Measurements from ENCODE around the gene ZSCAN5A. TPM values are rescaled to one million over a fixed set of nuclear protein-coding genes. Genes with fewer than 3 reads are reported as not detected.
A peak's percentile ranks its signal among the peaks of the same experiment; 100 is the strongest.

Gene ZSCAN5A
- total and polyA plus RNA-seq, 2 of the 13 experiments (the other 11 are each of a cell fraction or from before 2014, with no cell fraction given), result 9.5 to 17.8 TPM

GRCh38 chr19:56174550-56174949 lies 140.1 kb downstream of the ZSCAN5A start:
- Histone ChIP-seq H3K27ac (ENCODE audit: extremely low read length, insufficient read depth, low read length) (no peak overlapping the region), H3K36me3 (replicated peaks in 1 of 2; ENCODE audit: control insufficient read depth in 1 of 2, insufficient read depth in 2 of 2, low read length in 2 of 2) (no peaks in the 10 kb centered on the region), H2AFZ (ENCODE audit: low read length) (peak overlapping the region; percentile 42), H3K9me3 (ENCODE audit: low read length) (no peaks in the 10 kb centered on the region), H3K79me2 (ENCODE audit: insufficient read depth, low read length) (no peaks in the 10 kb centered on the region), H3K27me3 (ENCODE audit: control insufficient read depth in 1 of 2, insufficient read depth in 2 of 2, low read length in 2 of 2) (peaks cover 0 to 16% of the 10 kb centered on the region in 2 experiments; a peak in 3 of 5 replicates), H4K20me1 (ENCODE audit: insufficient read depth, low read length) (no peaks in the 10 kb centered on the region), H3K9ac (ENCODE audit: insufficient read depth, low read depth, low read length) (no peak overlapping the region), H3K4me3 (replicated peaks in 1 of 3; ENCODE audit: insufficient read depth in 1 of 3, low read depth in 2 of 3, low read length in 3 of 3) (peak overlapping the region in 1 of 3 experiments; percentile 37; a peak in 1 of 6 replicates), H3K4me2 (ENCODE audit: low read depth, low read length) (peak overlapping the region; percentile 60), H3K4me1 (ENCODE audit: insufficient read depth, low read length) (peaks cover 47% of the 10 kb centered on the region)
- ChIA-PET CTCF (ENCODE audit: low intra/inter-chr PET ratio, low total read pairs) (no interaction called here), POLR2A (interaction anchor here (1.2 to 5.0 kb wide), 2 partner anchors 32 to 64 kb away, joined by 5 to 26 read pairs; no protein-coding TSS in a partner anchor)
- in situ Hi-C loops (cut with HindIII; ENCODE audit: extremely low pct_ligation_motif_present, low pct_unique_long_range_greater_than_20kb), result no loop called here
- WGBS (ENCODE audit: low lambda C conversion rate), result 5% methylated on average over 5 of the region's 11 CpGs
- TF ChIP-seq POLR2G (IDR thresholded peaks at IDR 0.05; ENCODE audit: low read depth, low read length) (no peak), KDM4B (CRISPR knock-in tag; IDR thresholded peaks at IDR 0.05) (no peak), ATF7 (IDR thresholded peaks at IDR 0.05) (peak; percentile 82), ATF7 (CRISPR knock-in tag; IDR thresholded peaks at IDR 0.05) (no peak), CREB1 (IDR thresholded peaks at IDR 0.05) (peak; percentile 85), CREB1 (CRISPR knock-in tag; IDR thresholded peaks at IDR 0.05) (no peak), ZBED4 (CRISPR knock-in tag; IDR thresholded peaks at IDR 0.05; ENCODE audit: borderline replicate concordance) (no peak), GZF1 (CRISPR knock-in tag; IDR thresholded peaks at IDR 0.05) (no peak), PHB2 (IDR thresholded peaks at IDR 0.05; ENCODE audit: partially characterized antibody) (no peak), ZNF607 (CRISPR knock-in tag; IDR thresholded peaks at IDR 0.05; ENCODE audit: borderline replicate concordance) (no peak), CREM (IDR thresholded peaks at IDR 0.05) (peak; percentile 14; the same call in 1 of the 2 replicates), CREM (CRISPR knock-in tag; IDR thresholded peaks at IDR 0.05) (no peak), GMEB2 (CRISPR knock-in tag; IDR thresholded peaks at IDR 0.05; ENCODE audit: low read depth) (no peak)
- TF ChIP-seq, protein P1, sequence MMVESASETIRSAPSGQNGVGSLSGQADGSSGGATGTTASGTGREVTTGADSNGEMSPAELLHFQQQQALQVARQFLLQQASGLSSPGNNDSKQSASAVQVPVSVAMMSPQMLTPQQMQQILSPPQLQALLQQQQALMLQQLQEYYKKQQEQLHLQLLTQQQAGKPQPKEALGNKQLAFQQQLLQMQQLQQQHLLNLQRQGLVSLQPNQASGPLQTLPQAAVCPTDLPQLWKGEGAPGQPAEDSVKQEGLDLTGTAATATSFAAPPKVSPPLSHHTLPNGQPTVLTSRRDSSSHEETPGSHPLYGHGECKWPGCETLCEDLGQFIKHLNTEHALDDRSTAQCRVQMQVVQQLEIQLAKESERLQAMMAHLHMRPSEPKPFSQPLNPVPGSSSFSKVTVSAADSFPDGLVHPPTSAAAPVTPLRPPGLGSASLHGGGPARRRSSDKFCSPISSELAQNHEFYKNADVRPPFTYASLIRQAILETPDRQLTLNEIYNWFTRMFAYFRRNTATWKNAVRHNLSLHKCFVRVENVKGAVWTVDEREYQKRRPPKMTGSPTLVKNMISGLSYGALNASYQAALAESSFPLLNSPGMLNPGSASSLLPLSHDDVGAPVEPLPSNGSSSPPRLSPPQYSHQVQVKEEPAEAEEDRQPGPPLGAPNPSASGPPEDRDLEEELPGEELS (CRISPR knock-in tag; IDR thresholded peaks at IDR 0.05), result no peak
- TF ChIP-seq, protein P2, sequence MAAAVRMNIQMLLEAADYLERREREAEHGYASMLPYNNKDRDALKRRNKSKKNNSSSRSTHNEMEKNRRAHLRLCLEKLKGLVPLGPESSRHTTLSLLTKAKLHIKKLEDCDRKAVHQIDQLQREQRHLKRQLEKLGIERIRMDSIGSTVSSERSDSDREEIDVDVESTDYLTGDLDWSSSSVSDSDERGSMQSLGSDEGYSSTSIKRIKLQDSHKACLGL (CRISPR knock-in tag; IDR thresholded peaks at IDR 0.05), result no peak
- intact Hi-C loops (cut with micrococcal nuclease; ENCODE audit: unreplicated experiment), result no loop called here
- ATAC-seq, result peak; percentile 26
- no peak for FAIRE-seq
- DNase-seq (ENCODE audit: low spot score), result no peak
- no TSS peak for BruUV-seq (replicated peaks)

All from HepG2 (cell line).